Fibroblast of skin of left quadriceps (primary cell): ENCODE measurements around the gene TEAD1.
A peak's percentile ranks its signal among the peaks of the same experiment; 100 is the strongest.

ENCODE experiments used
- DNase-seq, 2 experiments: peaks; one replicate each; pipeline ENCODE4 v3.0.0-alpha.2; 2013; ENCODE audit warnings: low read depth in 2 of 2

Gene TEAD1

GRCh38 chr11:12810568-12810894 is 136.3 kb downstream of the TEAD1 start:
- no peak for DNase-seq

DNA sequence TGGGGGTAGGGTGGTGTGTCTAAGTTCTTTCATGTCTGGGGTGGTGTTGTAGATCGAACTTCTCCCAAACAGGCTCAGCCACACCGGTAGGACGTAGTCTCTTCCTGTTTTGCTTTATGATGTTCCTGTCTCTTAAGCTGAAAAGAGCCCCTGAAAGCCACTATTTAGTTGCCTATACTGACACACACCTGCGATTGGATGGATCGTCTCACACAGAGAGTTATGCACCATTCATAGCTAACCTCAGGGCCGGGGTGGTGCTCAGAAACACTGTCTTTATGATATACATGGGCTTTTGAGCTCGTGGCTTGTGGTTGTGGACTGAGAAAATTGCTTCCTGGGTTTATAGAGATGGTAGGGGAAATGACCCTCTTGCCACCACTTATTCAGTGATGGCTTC is 137.6 kb downstream of the TEAD1 start:
- DNase-seq = no peak

- DNase-seq = no peak
Observed at GRCh38 chr11:12812849-12813248, 138.6 kb downstream of the TEAD1 start.

DNA sequence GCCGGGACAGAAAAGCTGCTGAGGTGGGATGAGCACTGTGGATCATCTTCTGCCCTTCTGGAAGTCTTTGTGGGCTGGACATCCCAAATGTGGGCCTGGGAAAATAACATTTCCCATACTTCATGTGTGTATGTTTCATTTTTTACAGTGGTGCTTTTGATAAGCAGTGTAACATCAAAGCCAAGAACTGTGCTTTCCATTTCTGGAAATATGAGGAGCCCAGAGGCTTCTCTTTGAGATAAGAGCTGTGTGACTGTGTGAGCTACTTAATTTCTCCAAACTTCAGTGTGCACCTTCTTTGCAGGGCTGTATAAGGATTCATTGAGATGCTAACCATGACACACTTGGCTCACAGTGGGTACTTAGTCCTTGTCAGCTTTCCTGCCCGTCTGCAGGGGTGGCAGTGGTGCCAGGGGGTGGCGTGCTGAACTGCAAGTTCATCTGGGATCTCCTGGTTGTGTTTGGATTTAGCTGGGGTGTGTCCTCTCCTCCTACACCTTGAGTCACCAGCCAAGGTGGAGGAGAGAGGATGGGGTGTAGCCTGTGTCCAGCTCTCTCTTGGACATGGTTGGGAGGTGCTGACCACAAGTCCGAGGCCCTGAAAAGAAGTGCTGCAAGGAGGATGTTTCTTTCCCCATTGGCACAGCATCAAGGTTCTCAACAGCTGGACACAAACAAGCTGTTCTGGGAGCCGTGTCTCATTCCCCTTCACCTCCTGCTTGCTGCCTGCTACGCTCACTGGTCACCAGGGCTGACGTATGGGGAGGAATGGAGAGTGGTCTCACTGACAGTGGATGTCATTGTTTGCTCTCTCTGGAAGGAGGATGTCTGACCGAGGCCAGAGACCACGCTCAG is 139.4 kb downstream of the TEAD1 start:
- no peak for DNase-seq

DNA sequence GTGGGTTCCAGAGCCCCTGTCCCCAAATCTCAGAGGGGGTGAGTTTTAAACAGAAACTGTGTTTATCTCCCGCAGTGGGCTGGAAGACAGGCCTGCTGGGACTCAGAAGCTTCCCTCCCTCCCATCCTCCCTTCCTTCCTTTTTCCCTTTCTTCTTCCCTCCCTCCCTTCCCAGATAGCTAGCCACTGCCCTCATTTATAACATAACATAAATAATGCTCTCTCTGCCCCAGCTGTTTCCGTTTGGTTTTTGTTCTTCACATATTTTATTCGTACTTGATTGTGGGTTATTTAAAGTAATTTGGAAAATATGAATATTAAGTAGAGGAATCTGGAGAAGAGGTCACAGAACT is 140.9 kb downstream of the TEAD1 start:
- DNase-seq = no peak

- DNase-seq = no peak
Observed at GRCh38 chr11:12815931-12816494, 141.8 kb downstream of the TEAD1 start.

GRCh38 chr11:12817681-12818332 is 143.6 kb downstream of the TEAD1 start:
- DNase-seq = no peak

- DNase-seq = peak; percentile 78 to 79
Observed at GRCh38 chr11:12818333-12819015, 144.3 kb downstream of the TEAD1 start.

GRCh38 chr11:12822392-12823022 is 148.3 kb downstream of the TEAD1 start:
- no peak for DNase-seq

DNA sequence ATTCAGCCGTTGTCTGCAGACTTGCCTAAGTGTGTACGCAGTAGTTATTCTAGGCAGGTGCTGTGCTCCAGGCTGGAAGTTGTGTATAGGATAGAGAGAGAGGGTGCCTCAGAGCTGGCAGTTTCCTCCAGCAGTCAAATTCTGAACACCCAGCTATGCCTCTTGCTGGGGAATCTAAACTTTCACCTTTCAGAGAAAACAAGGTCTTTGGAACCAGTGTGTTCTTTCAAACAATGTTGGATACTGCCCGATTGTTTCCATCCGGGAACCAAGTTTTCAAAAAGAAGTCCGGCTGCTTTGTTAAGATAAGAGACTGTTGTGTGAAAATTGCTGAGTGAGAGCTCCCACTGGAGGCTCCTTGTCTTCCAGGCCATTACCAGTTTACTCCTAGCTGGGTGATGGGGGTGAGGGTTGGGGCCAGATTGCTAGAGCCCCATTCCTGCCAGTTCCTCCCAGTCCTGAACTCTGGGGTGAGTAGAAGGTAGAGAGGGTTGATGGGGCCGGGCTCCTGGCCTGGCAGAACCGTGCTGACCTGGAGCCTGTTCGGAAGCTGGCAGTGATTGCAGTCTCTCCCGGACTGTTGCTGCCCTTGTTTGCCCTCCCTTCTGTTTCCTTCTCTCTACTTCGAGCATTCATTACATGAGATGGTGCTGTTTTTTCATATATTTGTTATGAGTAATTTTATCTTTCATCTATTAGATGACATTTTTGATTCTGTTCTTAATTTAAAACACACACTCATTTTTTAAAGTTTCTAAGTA is 150.2 kb downstream of the TEAD1 start:
- DNase-seq = no peak

- DNase-seq = no peak
Observed at GRCh38 chr11:12826441-12826840, 152.2 kb downstream of the TEAD1 start.

- DNase-seq = no peak
Observed at GRCh38 chr11:12827369-12827768, 153.1 kb downstream of the TEAD1 start.

- no peak for DNase-seq
Observed at GRCh38 chr11:12827929-12828812, 153.9 kb downstream of the TEAD1 start.

DNA sequence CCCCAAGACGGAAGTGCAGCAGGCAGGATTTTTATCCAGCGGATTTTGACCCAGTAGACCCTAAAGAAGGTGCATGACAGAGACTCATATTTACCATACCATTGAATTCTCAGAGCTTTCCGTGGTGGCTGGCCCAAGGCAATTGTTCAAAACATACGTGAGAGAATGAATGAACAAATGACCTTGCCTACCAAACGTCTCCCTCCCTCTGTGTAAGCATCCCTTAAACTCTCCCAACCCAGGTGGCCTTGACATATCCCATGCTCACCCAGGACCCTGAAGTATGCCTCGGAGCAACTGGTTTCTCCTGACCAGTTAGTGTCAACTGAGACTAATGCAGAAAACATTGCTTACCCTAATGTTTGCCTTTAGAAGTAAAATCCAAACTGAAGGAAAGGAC is 154.9 kb downstream of the TEAD1 start:
- no peak for DNase-seq

DNA sequence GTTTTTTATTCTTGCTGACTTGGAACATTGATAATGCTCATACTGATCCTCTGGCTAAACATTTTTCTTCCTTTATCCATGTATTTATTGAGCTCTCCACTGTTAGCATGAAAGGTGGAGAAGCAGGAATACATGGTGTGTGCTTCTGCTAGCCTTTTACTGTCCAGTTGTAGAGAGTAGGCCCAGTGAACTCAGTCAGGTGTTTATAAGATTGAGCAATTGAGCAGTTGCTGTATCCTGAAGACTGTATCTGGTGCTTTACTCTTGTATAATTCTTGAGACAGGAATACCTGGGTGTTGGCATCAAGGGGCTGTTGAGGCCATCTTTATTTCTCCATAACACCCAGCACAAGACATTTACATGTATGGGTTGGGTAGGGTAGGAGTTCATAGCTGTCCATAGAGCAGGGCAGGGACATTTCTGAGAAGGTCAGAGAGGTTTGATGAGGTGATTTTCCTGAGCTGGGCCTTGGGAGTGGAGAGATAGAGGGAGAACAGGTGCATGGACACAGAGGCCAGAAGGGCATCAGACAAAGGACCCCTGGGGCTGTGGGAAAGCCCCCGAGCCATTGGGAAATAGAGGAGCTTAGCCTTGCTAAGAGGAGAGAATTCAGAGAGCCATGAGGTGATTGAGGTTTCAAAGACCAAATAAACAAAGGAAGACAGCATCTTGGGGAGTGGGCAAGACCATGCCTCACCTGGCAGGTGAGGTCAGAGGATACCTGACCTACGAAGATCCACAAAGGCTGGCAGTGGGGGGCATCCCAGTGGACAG is 155.5 kb downstream of the TEAD1 start:
- no peak for DNase-seq

GRCh38 chr11:12831471-12832202 is 157.4 kb downstream of the TEAD1 start:
- DNase-seq = no peak

- DNase-seq = no peak
Observed at GRCh38 chr11:12832480-12833224, 158.4 kb downstream of the TEAD1 start.

DNA sequence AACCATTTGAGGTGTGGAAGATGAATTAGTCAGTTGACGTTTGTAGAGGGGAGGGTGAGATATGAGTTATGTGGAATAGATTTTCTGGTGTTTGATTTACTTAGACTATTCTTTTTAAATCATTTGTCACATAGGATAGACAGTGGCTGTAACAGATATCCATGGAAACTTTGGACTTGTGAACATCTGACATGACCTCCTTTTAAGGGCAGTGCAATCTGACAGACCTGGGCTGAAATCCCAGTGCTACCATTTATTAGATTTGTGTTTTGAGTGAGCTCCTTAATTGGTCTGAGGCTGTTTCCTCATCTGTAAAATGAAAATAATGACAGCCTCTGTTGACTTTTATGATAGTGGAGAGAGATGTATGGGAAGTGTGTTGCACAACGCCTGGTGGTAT is 159.9 kb downstream of the TEAD1 start:
- no peak for DNase-seq
